GM12878 (cell line): ENCODE data around the gene DDX31. TPM values are rescaled to one million over a fixed set of nuclear protein-coding genes. Genes with fewer than 3 reads are reported as not detected.

Source experiments
- ATAC-seq: fragments of 200-7000 bp; cut with Tn5 transposase; 3 replicates; pipeline ENCODE4 v1.9.1; 2020; ENCODE audit warnings: mild to moderate bottlenecking, moderate library complexity
- BruUV-seq: library from RNA; stranded (reverse); fragments of 400-500 nt; replicated peaks from 2 replicates; lab custom pipeline; 2021; lab: Mats Ljungman, UMichigan
- CTCF ChIA-PET: fragments of 300-600 bp; sonication (Branson Sonifier 250); formaldehyde crosslinking; extraction: SDS; loops from one replicate; lab custom pipeline; 2021; ENCODE audit warnings: inconsistent platforms; lab: Yijun Ruan, JAX
- POLR2A ChIA-PET: fragments of 350-600 bp; formaldehyde crosslinking; extraction: SDS; loops from one replicate; lab custom pipeline; 2021; ENCODE audit warnings: inconsistent platforms; lab: Charles Lee
- RAD21 ChIA-PET: fragments of 300-600 bp; sonication (Branson Sonifier 250); formaldehyde crosslinking; loops from one replicate; lab custom pipeline; 2023; ENCODE audit warnings: antibody characterized with exemption; ENCODE audit not compliant: unreplicated experiment; lab: Charles Lee
- SMC1A ChIA-PET: fragments of 300-600 bp; sonication (Branson Sonifier 250); formaldehyde crosslinking; loops from one replicate; lab custom pipeline; 2023; ENCODE audit not compliant: unreplicated experiment, uncharacterized antibody; lab: Charles Lee
- DNase-seq: peaks from one replicate; pipeline ENCODE4 v3.0.0-alpha.2; 2011; ENCODE audit warnings: low read depth, low spot score
- FAIRE-seq: peaks from 3 replicates; lab custom pipeline; 2011; peaks lifted over from hg19 to GRCh38; lab: Jason Lieb, UNC
- H2AFZ ChIP-seq: 2 replicates; pipeline ENCODE4 v1.6.0; 2011; ENCODE audit warnings: low read depth, low read length, control low read depth; ENCODE audit not compliant: control insufficient read depth
- H3K27ac ChIP-seq: 2 replicates; pipeline ENCODE4 v1.5.1; 2011; ENCODE audit warnings: control low read depth; ENCODE audit not compliant: control insufficient read depth, insufficient read depth
- H3K27me3 ChIP-seq, 2 experiments: replicated peaks in 1 of 2; 2 replicates each; pipeline versions ENCODE4 v1.6.0 to v1.6.1; 2011; ENCODE audit warnings: low read length in 1 of 2; ENCODE audit not compliant: control insufficient read depth in 2 of 2, insufficient read depth in 2 of 2
- H3K36me3 ChIP-seq, 2 experiments: 2 replicates each; pipeline ENCODE4 v1.5.1; 2011; ENCODE audit warnings: low read length in 1 of 2; ENCODE audit not compliant: control insufficient read depth in 2 of 2, insufficient read depth in 2 of 2
- H3K4me1 ChIP-seq: 2 replicates; pipeline ENCODE4 v1.6.1; 2011; ENCODE audit warnings: mild to moderate bottlenecking, low read length, moderate library complexity, mixed read lengths; ENCODE audit not compliant: control insufficient read depth, insufficient read depth
- H3K4me2 ChIP-seq: 2 replicates; pipeline ENCODE4 v1.6.0; 2011; ENCODE audit warnings: control low read depth; ENCODE audit not compliant: control insufficient read depth, insufficient read depth
- H3K4me3 ChIP-seq: fragments of 200-600 bp; sonication (generic); 2 replicates; pipeline ENCODE4 v1.5.1; 2016
- H3K79me2 ChIP-seq: 2 replicates; pipeline ENCODE4 v1.6.0; 2011; ENCODE audit warnings: low read length; ENCODE audit not compliant: control insufficient read depth, insufficient read depth
- H3K9ac ChIP-seq: 2 replicates; pipeline ENCODE4 v1.8.0; 2011; ENCODE audit warnings: low read length, control low read depth, mixed read lengths; ENCODE audit not compliant: control insufficient read depth, insufficient read depth
- H3K9me3 ChIP-seq: replicated peaks from 3 replicates; pipeline ENCODE4 v1.5.1; 2011; ENCODE audit warnings: mild to moderate bottlenecking, low read length; ENCODE audit not compliant: control insufficient read depth, insufficient read depth
- H4K20me1 ChIP-seq: 2 replicates; pipeline ENCODE4 v1.6.0; 2011; ENCODE audit not compliant: control insufficient read depth, insufficient read depth
- CREB1 ChIP-seq: IDR thresholded peaks from 2 replicates; pipeline ENCODE4 v1.6.1; 2012; ENCODE audit warnings: low read depth, mild to moderate bottlenecking, inconsistent platforms
- HDGF ChIP-seq: fragments of 450-650 bp; IDR thresholded peaks from 2 replicates; pipeline ENCODE4 v1.6.1; 2016; ENCODE audit warnings: antibody characterized with exemption
- JUND ChIP-seq: IDR thresholded peaks from 2 replicates; pipeline ENCODE4 v1.6.1; 2012; ENCODE audit warnings: low read depth, mild to moderate bottlenecking, low read length, improper control_type of control experiment, moderate library complexity
- TCF12 ChIP-seq: IDR thresholded peaks from 2 replicates; pipeline ENCODE4 v1.6.1; 2011; ENCODE audit warnings: low read depth, mild to moderate bottlenecking, low read length
- WGBS: methylation state at CpG from one replicate; pipeline ENCODE4 v1.1.6; 2016; ENCODE audit warnings: low lambda C conversion rate; ENCODE audit not compliant: insufficient replicate concordance, insufficient coverage; ENCODE audit errors: missing lambda C conversion rate; 5-methylcytosine and 5-hydroxymethylcytosine counted together
- in situ Hi-C: fragments of 300-500 bp; cut with MboI; formaldehyde crosslinking; loops from 9 replicates; pipeline ENCODE4 v1.14.3; 2018; ENCODE audit warnings: mixed read lengths
- intact Hi-C: fragments of 100-400 bp; cut with micrococcal nuclease; formaldehyde crosslinking; loops from one replicate; pipeline ENCODE4 v1.14.2; 2022; ENCODE audit not compliant: unreplicated experiment
- polyA plus RNA-seq, 11 experiments: library from polyadenylated mRNA; depleted of rRNA in 4 of 11; unstranded in 6 of 11; stranded (reverse) in 5 of 11; fragments of >200 nt; fragmentation: Nextera tagmentation in 4 of 11; fragmentation: Illumina TruSeq in 1 of 11; extraction: Ambion mirVana in 4 of 11; extraction: Trizol in 1 of 11; gene quantifications; 1 replicate in 1 of 11; 2 replicates in 10 of 11; pipeline versions ENCODE4 v1.2.1 to v1.2.3, GENCODE V29; 2011 to 2016; ENCODE audit warnings: inconsistent platforms in 2 of 11, missing spikeins in 2 of 11, low read depth in 1 of 11
- total RNA-seq, 4 experiments: library from RNA; depleted of rRNA in 3 of 4; stranded (reverse); fragments of >200 nt in 3 of 4; fragmentation: Illumina TruSeq in 1 of 4; extraction: Trizol in 1 of 4; gene quantifications; 2 replicates each; pipeline versions ENCODE4 v1.2.1 to v1.2.3, GENCODE V29; 2013 to 2021
- TF ChIP-seq, protein P1 (sequence below): IDR thresholded peaks from 2 replicates; pipeline ENCODE4 v1.6.1; 2012; ENCODE audit warnings: low read depth, low read length, improper control_type of control experiment
- TF ChIP-seq, protein P2 (sequence below): fragments of 450-650 bp; IDR thresholded peaks from 2 replicates; pipeline ENCODE4 v1.6.1; 2017; ENCODE audit warnings: mild to moderate bottlenecking, moderate library complexity

Gene DDX31
- total and polyA plus RNA-seq, 10 of the 15 experiments (the other 5 are each of a cell fraction or from before 2014, with no cell fraction given) = 12.1 to 30.8 (median 20.8) TPM

DNA sequence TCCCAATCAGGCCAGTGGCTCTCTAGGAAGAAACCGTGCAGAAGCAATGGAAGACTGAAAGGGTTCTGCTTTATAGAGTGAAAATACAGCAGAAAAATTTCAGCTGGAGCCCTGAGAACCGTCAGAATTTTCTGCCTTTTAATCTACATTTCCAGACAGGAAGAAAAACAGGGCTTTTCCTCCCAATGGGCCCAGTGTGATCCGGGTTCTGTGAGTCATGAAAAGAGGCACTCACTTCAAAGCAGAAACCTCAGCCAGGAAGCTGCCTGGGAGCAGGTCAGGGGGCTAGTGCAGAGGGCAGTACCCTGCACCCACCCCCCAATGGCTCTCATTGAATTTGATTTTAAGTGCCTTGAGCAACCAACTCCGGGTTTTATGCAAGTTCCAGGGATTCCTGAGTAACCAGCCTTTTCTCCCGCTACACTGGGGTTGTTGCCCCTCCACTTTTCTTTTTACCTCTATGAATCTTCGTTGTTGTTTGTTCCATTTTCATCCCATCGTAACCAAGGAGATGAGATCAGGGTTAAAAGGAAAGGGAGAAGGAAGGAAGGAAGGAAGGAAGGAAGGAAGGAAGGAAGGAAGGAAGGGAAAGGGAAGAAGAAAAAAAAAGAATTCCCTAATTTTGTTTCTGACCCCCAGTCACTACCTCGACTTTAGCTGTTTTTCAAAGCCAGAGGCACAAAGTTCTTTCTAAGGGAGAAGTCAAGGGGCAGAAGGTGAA lies 86.0 kb downstream of the DDX31 start:
- Histone ChIP-seq H2AFZ (no peak overlapping the region), H3K4me3 (no peak overlapping the region), H3K27ac (no peak overlapping the region), H3K79me2 (no peaks in the 10 kb centered on the region), H3K9me3 (no peaks in the 10 kb centered on the region), H4K20me1 (peaks cover 5% of the 10 kb centered on the region), H3K4me2 (no peak overlapping the region), H3K4me1 (no peaks in the 10 kb centered on the region), H3K9ac (no peak overlapping the region), H3K27me3 (peaks cover 26 to 37% of the 10 kb centered on the region in 2 experiments), H3K36me3 (no peaks in the 10 kb centered on the region)
- RAD21 ChIA-PET = no interaction called here
- BruUV-seq = no TSS peak
- TF ChIP-seq JUND (no peak), TCF12 (no peak), CREB1 (no peak), HDGF (no peak)
- TF ChIP-seq, protein P1, sequence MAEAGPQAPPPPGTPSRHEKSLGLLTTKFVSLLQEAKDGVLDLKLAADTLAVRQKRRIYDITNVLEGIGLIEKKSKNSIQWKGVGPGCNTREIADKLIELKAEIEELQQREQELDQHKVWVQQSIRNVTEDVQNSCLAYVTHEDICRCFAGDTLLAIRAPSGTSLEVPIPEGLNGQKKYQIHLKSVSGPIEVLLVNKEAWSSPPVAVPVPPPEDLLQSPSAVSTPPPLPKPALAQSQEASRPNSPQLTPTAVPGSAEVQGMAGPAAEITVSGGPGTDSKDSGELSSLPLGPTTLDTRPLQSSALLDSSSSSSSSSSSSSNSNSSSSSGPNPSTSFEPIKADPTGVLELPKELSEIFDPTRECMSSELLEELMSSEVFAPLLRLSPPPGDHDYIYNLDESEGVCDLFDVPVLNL = no peak
- TF ChIP-seq, protein P2, sequence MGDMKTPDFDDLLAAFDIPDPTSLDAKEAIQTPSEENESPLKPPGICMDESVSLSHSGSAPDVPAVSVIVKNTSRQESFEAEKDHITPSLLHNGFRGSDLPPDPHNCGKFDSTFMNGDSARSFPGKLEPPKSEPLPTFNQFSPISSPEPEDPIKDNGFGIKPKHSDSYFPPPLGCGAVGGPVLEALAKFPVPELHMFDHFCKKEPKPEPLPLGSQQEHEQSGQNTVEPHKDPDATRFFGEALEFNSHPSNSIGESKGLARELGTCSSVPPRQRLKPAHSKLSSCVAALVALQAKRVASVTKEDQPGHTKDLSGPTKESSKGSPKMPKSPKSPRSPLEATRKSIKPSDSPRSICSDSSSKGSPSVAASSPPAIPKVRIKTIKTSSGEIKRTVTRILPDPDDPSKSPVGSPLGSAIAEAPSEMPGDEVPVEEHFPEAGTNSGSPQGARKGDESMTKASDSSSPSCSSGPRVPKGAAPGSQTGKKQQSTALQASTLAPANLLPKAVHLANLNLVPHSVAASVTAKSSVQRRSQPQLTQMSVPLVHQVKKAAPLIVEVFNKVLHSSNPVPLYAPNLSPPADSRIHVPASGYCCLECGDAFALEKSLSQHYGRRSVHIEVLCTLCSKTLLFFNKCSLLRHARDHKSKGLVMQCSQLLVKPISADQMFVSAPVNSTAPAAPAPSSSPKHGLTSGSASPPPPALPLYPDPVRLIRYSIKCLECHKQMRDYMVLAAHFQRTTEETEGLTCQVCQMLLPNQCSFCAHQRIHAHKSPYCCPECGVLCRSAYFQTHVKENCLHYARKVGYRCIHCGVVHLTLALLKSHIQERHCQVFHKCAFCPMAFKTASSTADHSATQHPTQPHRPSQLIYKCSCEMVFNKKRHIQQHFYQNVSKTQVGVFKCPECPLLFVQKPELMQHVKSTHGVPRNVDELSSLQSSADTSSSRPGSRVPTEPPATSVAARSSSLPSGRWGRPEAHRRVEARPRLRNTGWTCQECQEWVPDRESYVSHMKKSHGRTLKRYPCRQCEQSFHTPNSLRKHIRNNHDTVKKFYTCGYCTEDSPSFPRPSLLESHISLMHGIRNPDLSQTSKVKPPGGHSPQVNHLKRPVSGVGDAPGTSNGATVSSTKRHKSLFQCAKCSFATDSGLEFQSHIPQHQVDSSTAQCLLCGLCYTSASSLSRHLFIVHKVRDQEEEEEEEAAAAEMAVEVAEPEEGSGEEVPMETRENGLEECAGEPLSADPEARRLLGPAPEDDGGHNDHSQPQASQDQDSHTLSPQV = no peak
- POLR2A ChIA-PET = no interaction called here
- no peak for ATAC-seq
- 7% methylated on average over 8 of the region's 8 CpGs for WGBS
- no peak for FAIRE-seq
- DNase-seq = no peak
- SMC1A ChIA-PET = no interaction called here
- intact Hi-C loops (no loop called here), in situ Hi-C loops (no loop called here)
- CTCF ChIA-PET = no interaction called here
